Gastroesophageal sphincter (tissue), 3 donors: ENCODE results near the gene SLC35D2.

Experiments used
- POLR2A ChIP-seq, 2 donors: fragments of 450-650 bp; IDR thresholded peaks; one replicate each; pipeline ENCODE4 v1.6.1; 2017; ENCODE audit warnings: antibody characterized with exemption in 2 of 2, mild to moderate bottlenecking in 2 of 2, moderate library complexity in 1 of 2
- POLR2AphosphoS5 ChIP-seq: sonication (generic); formaldehyde crosslinking; IDR thresholded peaks from one replicate; pipeline ENCODE4 v1.6.1; 2017; ENCODE audit warnings: antibody characterized with exemption
- TF ChIP-seq, protein P1 (sequence below), 4 experiments: fragments of 200-600 bp in 2 of 4; fragments of 450-650 bp in 2 of 4; sonication (generic) in 1 of 4; IDR thresholded peaks; one replicate each; pipeline ENCODE4 v1.5.1; 2017 to 2019; ENCODE audit warnings: antibody characterized with exemption in 4 of 4, mild to moderate bottlenecking in 2 of 4, moderate library complexity in 2 of 4

DNA sequence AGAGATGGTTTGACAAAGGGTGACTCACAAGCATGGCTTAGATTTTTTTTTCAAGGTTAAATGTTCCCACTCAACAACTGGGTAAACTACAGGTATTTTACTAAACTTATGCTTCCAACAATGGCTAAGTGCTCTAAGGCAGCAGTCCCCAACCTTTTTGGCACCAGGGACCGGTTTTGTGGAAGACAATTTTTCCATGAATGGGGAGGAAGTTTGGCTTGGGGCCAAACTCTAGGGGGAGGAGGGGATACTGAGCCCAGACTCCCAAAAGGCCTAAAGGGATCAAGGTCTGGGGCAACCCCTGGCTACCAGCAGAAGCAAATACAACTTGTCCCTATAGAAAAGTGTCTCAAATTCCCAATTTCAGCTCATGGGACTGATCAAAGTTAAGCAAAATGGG lies 49.6 kb downstream of the SLC35D2 start:
- TF ChIP-seq, protein P1, sequence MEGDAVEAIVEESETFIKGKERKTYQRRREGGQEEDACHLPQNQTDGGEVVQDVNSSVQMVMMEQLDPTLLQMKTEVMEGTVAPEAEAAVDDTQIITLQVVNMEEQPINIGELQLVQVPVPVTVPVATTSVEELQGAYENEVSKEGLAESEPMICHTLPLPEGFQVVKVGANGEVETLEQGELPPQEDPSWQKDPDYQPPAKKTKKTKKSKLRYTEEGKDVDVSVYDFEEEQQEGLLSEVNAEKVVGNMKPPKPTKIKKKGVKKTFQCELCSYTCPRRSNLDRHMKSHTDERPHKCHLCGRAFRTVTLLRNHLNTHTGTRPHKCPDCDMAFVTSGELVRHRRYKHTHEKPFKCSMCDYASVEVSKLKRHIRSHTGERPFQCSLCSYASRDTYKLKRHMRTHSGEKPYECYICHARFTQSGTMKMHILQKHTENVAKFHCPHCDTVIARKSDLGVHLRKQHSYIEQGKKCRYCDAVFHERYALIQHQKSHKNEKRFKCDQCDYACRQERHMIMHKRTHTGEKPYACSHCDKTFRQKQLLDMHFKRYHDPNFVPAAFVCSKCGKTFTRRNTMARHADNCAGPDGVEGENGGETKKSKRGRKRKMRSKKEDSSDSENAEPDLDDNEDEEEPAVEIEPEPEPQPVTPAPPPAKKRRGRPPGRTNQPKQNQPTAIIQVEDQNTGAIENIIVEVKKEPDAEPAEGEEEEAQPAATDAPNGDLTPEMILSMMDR (IDR thresholded peaks at IDR 0.05): no peak
- TF ChIP-seq POLR2A (IDR thresholded peaks at IDR 0.05) (no peak), POLR2AphosphoS5 (no peak)
